ENCODE measurements around the gene BFSP1.

The BFSP1 gene

GRCh38 chr20:17469246-17470030 is 61.7 kb downstream of the BFSP1 start:
- no peak for TF ChIP-seq CREB5 (CRISPR knock-in tag; IDR thresholded peaks at IDR 0.05; ENCODE audit: low read depth)
- no peak for ATAC-seq

GRCh38 chr20:17468073-17468840 is 62.9 kb downstream of the BFSP1 start:
- TF ChIP-seq ISL1 (CRISPR knock-in tag; IDR thresholded peaks at IDR 0.05) (no peak), BACH2 (CRISPR knock-in tag; IDR thresholded peaks at IDR 0.05; ENCODE audit: borderline replicate concordance) (no peak), ZFP30 (CRISPR knock-in tag; IDR thresholded peaks at IDR 0.05) (no peak), RARB (CRISPR knock-in tag; IDR thresholded peaks at IDR 0.05) (no peak), TSHZ2 (CRISPR knock-in tag; IDR thresholded peaks at IDR 0.05) (no peak), GLIS3 (CRISPR knock-in tag; IDR thresholded peaks at IDR 0.05) (no peak), ZFP3 (CRISPR knock-in tag; IDR thresholded peaks at IDR 0.05) (no peak), CSRNP3 (CRISPR knock-in tag; IDR thresholded peaks at IDR 0.05) (no peak), TCF4 (CRISPR knock-in tag; IDR thresholded peaks at IDR 0.05; ENCODE audit: borderline replicate concordance) (no peak), OSR1 (CRISPR knock-in tag; IDR thresholded peaks at IDR 0.05) (no peak), CSDC2 (CRISPR knock-in tag; IDR thresholded peaks at IDR 0.05) (no peak), CREB5 (CRISPR knock-in tag; IDR thresholded peaks at IDR 0.05; ENCODE audit: low read depth) (no peak), ZNF8 (CRISPR knock-in tag; IDR thresholded peaks at IDR 0.05) (no peak), POU6F1 (CRISPR knock-in tag; IDR thresholded peaks at IDR 0.05; ENCODE audit: borderline replicate concordance, low read depth) (no peak), ZNF565 (CRISPR knock-in tag; conservative IDR thresholded peaks at IDR 0.05; ENCODE audit: low read depth) (no peak)
- no peak for ATAC-seq

GRCh38 chr20:17467120-17467655 is 64.0 kb downstream of the BFSP1 start:
- no peak for ATAC-seq

More at GRCh38 chr20:17467120-17467655, 64.0 kb downstream of the BFSP1 start:
- TF ChIP-seq CREB5 (CRISPR knock-in tag; IDR thresholded peaks at IDR 0.05; ENCODE audit: low read depth) (no peak), POU6F1 (CRISPR knock-in tag; IDR thresholded peaks at IDR 0.05; ENCODE audit: borderline replicate concordance, low read depth) (no peak), RARB (CRISPR knock-in tag; IDR thresholded peaks at IDR 0.05) (no peak), ZNF70 (CRISPR knock-in tag; IDR thresholded peaks at IDR 0.05) (no peak), BACH2 (CRISPR knock-in tag; IDR thresholded peaks at IDR 0.05; ENCODE audit: borderline replicate concordance) (no peak), ZFP30 (CRISPR knock-in tag; IDR thresholded peaks at IDR 0.05) (no peak), CSRNP3 (CRISPR knock-in tag; IDR thresholded peaks at IDR 0.05) (no peak), ESRRG (CRISPR knock-in tag; IDR thresholded peaks at IDR 0.05) (no peak), ZNF8 (CRISPR knock-in tag; IDR thresholded peaks at IDR 0.05) (no peak), ZC3H10 (CRISPR knock-in tag; IDR thresholded peaks at IDR 0.05) (no peak), ZNF565 (CRISPR knock-in tag; conservative IDR thresholded peaks at IDR 0.05; ENCODE audit: low read depth) (no peak)

All from SK-N-SH treated with all-trans-retinoic acid at 6 μM for 48 hours (cell line).